ENCODE measurements around the gene INO80D. TPM values are rescaled to one million over a fixed set of nuclear protein-coding genes. Genes with fewer than 3 reads are reported as not detected.

INO80D gene
- total and polyA plus RNA-seq, 2 of the 13 experiments (the other 11 are each of a cell fraction or from before 2014, with no cell fraction given), result 7.6 to 7.9 TPM

DNA sequence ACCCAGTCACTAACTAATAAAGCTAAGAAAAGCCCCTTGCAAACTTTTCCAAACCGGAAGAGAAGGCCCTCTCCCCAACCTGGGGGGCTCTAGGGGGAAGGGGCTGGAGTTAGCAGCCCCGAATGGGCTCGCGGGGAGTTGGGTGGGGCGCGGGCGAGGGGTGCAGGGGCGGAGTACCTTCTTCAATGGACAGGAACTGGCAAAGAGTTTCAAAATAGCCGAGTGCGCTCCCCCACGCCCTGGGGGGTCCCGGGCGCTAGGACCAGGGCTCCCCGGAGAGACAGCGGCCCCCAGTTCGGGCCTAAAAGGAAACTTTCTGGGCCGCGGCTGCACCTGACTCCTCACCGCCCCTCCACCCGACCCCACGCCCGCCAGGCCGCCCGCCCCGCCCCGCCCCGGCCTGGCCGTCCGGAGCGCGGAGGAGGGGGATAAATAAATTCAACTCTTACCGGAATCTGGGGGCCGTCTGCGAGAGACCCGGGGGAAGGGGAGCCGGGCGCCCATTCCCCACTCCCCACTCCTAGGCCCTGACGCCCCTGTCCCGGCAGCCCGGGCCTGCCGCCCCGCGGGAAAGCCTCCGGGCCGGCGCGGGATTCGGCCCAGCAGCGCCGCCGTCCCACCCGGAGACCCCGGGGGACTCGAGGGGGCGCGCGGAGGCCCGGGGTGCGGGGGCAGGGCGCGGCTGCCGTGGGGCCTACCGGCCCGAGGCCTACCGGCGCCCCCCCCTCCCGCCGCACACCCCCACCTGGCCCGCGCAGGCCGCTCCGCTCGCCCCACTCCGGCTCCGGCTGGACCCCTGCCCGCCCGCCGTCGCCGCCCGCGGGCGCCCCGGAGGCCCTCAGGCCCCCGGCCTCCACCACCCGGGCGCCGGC lies 868 bp downstream of the INO80D start (continued):
- TF ChIP-seq ZNF180 (CRISPR knock-in tag; IDR thresholded peaks at IDR 0.05; ENCODE audit: borderline replicate concordance, low read depth) (no peak), SIN3A (IDR thresholded peaks at IDR 0.05; ENCODE audit: borderline replicate concordance, low read depth, low read length) (peak; percentile 54; the same call in 1 of the 2 replicates), ZNF724P (CRISPR knock-in tag; IDR thresholded peaks at IDR 0.05; ENCODE audit: borderline replicate concordance) (no peak), AHR (CRISPR knock-in tag; IDR thresholded peaks at IDR 0.05) (no peak), ZNF230 (CRISPR knock-in tag; IDR thresholded peaks at IDR 0.05) (no peak), JARID2 (CRISPR knock-in tag; IDR thresholded peaks at IDR 0.05; ENCODE audit: insufficient replicate concordance) (no peak), HNRNPUL1 (IDR thresholded peaks at IDR 0.05; ENCODE audit: low read depth, low read length) (no peak), RXRA (CRISPR knock-in tag; IDR thresholded peaks at IDR 0.05) (0 out of 2 replicates have a peak, but pooled peaks have one; percentile 8), MLLT10 (CRISPR knock-in tag; IDR thresholded peaks at IDR 0.05) (no peak)

DNA sequence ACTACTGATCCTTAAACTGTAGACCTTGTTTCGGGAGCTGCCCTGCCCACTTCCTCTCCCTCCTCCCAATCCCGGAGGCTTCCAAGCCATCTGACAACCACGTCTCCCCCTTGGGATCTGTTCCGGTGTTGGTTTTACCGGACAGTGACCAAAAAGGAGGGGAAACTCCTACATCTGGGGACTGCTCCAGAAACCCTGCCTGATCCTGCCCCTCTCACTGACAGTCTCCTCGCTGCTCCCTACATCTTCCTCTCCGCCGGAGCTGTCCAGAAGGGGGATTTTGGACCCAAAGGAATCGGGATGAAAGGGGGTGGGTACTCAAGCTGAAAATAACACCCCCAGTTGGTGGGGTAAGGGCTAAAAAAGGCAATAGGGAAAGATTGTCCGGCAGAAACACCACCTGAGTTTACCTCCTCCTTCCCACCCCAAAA lies 1.5 kb downstream of the INO80D start:
- Histone ChIP-seq H3K9ac (ENCODE audit: insufficient read depth, low read depth, low read length) (peak overlapping the region; percentile 97), H3K4me3 (replicated peaks in 1 of 3; ENCODE audit: insufficient read depth in 1 of 3, low read depth in 2 of 3, low read length in 3 of 3) (peak overlapping the region; percentile 73 to 100 (median 84)), H3K4me1 (ENCODE audit: insufficient read depth, low read length) (peaks cover 47% of the 10 kb centered on the region), H3K27ac (ENCODE audit: extremely low read length, insufficient read depth, low read length) (peak overlapping the region; percentile 100), H3K9me3 (ENCODE audit: low read length) (no peaks in the 10 kb centered on the region), H3K27me3 (ENCODE audit: control insufficient read depth in 1 of 2, insufficient read depth in 2 of 2, low read length in 2 of 2) (no peaks in the 10 kb centered on the region; a peak in 2 of 5 replicates), H2AFZ (ENCODE audit: low read length) (no peak overlapping the region), H4K20me1 (ENCODE audit: insufficient read depth, low read length) (no peaks in the 10 kb centered on the region), H3K79me2 (ENCODE audit: insufficient read depth, low read length) (peaks cover 81% of the 10 kb centered on the region), H3K4me2 (ENCODE audit: low read depth, low read length) (peak overlapping the region; percentile 85), H3K36me3 (replicated peaks in 1 of 2; ENCODE audit: control insufficient read depth in 1 of 2, insufficient read depth in 2 of 2, low read length in 2 of 2) (no peaks in the 10 kb centered on the region)
- ATAC-seq (peak; percentile 73), FAIRE-seq (peak; percentile 59), DNase-seq (ENCODE audit: low spot score) (peak; percentile 85)
- ChIA-PET POLR2A (interaction anchor here (2.3 kb wide), 1 partner anchor 75 kb away, joined by 20 read pairs; the partner anchor contains the start of genes EEF1B2 and NDUFS1), CTCF (ENCODE audit: low intra/inter-chr PET ratio, low total read pairs) (no interaction called here)
- no TSS peak for BruUV-seq (replicated peaks)
- in situ Hi-C loops (cut with HindIII; ENCODE audit: extremely low pct_ligation_motif_present, low pct_unique_long_range_greater_than_20kb) (no loop called here), intact Hi-C loops (cut with micrococcal nuclease; ENCODE audit: unreplicated experiment) (no loop called here)
- 3% methylated on average over 10 of the region's 10 CpGs for WGBS (ENCODE audit: low lambda C conversion rate)
- TF ChIP-seq ZNF331 (CRISPR knock-in tag; IDR thresholded peaks at IDR 0.05) (peak; percentile 53), MBNL3 (CRISPR knock-in tag; conservative IDR thresholded peaks at IDR 0.05) (no peak), ZFP36L2 (CRISPR knock-in tag; IDR thresholded peaks at IDR 0.05) (no peak), TP53 (CRISPR knock-in tag; conservative IDR thresholded peaks at IDR 0.05) (no peak), BRD4 (CRISPR knock-in tag; IDR thresholded peaks at IDR 0.05) (peak; percentile 52; the same call in 1 of the 2 replicates), NKX3-1 (CRISPR knock-in tag; IDR thresholded peaks at IDR 0.05) (no peak), ZSCAN12 (CRISPR knock-in tag; IDR thresholded peaks at IDR 0.05) (no peak)
- TF ChIP-seq, protein P1, sequence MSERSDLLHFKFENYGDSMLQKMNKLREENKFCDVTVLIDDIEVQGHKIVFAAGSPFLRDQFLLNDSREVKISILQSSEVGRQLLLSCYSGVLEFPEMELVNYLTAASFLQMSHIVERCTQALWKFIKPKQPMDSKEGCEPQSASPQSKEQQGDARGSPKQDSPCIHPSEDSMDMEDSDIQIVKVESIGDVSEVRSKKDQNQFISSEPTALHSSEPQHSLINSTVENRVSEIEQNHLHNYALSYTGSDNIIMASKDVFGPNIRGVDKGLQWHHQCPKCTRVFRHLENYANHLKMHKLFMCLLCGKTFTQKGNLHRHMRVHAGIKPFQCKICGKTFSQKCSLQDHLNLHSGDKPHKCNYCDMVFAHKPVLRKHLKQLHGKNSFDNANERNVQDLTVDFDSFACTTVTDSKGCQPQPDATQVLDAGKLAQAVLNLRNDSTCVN (CRISPR knock-in tag; IDR thresholded peaks at IDR 0.05; ENCODE audit: borderline replicate concordance), result 0 out of 2 replicates have a peak, but pooled peaks have one; percentile 59
- TF ChIP-seq, protein P2, sequence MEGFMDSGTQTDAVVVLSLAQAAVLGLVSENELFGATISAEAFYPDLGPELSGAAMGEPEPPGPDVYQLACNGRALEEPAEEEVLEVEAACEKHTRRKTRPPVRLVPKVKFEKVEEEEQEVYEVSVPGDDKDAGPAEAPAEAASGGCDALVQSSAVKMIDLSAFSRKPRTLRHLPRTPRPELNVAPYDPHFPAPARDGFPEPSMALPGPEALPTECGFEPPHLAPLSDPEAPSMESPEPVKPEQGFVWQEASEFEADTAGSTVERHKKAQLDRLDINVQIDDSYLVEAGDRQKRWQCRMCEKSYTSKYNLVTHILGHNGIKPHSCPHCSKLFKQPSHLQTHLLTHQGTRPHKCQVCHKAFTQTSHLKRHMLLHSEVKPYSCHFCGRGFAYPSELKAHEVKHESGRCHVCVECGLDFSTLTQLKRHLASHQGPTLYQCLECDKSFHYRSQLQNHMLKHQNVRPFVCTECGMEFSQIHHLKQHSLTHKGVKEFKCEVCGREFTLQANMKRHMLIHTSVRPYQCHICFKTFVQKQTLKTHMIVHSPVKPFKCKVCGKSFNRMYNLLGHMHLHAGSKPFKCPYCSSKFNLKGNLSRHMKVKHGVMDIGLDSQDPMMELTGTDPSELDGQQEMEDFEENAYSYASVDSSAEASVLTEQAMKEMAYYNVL (CRISPR knock-in tag; IDR thresholded peaks at IDR 0.05; ENCODE audit: borderline replicate concordance), result 0 out of 2 replicates have a peak, but pooled peaks have one; percentile 4
- TF ChIP-seq, protein P3, sequence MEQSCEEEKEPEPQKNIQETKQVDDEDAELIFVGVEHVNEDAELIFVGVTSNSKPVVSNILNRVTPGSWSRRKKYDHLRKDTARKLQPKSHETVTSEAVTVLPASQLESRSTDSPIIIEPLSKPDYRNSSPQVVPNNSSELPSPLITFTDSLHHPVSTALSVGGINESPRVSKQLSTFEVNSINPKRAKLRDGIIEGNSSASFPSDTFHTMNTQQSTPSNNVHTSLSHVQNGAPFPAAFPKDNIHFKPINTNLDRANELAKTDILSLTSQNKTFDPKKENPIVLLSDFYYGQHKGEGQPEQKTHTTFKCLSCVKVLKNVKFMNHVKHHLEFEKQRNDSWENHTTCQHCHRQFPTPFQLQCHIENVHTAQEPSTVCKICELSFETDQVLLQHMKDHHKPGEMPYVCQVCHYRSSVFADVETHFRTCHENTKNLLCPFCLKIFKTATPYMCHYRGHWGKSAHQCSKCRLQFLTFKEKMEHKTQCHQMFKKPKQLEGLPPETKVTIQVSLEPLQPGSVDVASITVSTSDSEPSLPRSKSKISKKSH (CRISPR knock-in tag; IDR thresholded peaks at IDR 0.05; ENCODE audit: borderline replicate concordance), result no peak

Data from HepG2 (cell line).